ENCODE measurements around the gene FBXW11.

DNA sequence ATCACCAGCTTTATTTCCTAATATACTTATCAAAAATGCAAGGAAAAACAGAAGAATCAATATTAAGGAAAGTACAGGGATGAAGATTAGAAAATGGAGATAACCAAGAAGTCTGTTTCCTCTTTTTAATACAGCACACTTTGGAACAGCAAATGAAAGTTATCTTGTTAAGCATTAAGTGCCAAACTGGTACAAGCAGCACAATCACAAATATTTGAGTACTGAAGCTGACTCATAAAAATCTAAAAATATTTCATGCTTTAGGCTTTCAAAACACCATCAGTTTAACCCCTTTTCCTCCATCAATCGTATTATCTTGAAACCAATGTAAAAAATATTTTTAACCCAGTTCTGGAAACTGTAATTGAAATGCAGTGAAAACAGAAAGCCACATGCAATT is 2.7 kb downstream of the FBXW11 start:
- TF ChIP-seq, protein P1, sequence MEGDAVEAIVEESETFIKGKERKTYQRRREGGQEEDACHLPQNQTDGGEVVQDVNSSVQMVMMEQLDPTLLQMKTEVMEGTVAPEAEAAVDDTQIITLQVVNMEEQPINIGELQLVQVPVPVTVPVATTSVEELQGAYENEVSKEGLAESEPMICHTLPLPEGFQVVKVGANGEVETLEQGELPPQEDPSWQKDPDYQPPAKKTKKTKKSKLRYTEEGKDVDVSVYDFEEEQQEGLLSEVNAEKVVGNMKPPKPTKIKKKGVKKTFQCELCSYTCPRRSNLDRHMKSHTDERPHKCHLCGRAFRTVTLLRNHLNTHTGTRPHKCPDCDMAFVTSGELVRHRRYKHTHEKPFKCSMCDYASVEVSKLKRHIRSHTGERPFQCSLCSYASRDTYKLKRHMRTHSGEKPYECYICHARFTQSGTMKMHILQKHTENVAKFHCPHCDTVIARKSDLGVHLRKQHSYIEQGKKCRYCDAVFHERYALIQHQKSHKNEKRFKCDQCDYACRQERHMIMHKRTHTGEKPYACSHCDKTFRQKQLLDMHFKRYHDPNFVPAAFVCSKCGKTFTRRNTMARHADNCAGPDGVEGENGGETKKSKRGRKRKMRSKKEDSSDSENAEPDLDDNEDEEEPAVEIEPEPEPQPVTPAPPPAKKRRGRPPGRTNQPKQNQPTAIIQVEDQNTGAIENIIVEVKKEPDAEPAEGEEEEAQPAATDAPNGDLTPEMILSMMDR (IDR thresholded peaks at IDR 0.05 in 2 of 3, conservative IDR thresholded peaks at IDR 0.05 in 1 of 3; ENCODE audit: control insufficient read depth in 2 of 3, extremely low read depth in 1 of 3, insufficient read depth in 1 of 3, low read depth in 3 of 3, low read length in 3 of 3): no peak
- no peak for TF ChIP-seq TARDBP (IDR thresholded peaks at IDR 0.05; ENCODE audit: borderline replicate concordance)
- TF ChIP-seq, protein P2, sequence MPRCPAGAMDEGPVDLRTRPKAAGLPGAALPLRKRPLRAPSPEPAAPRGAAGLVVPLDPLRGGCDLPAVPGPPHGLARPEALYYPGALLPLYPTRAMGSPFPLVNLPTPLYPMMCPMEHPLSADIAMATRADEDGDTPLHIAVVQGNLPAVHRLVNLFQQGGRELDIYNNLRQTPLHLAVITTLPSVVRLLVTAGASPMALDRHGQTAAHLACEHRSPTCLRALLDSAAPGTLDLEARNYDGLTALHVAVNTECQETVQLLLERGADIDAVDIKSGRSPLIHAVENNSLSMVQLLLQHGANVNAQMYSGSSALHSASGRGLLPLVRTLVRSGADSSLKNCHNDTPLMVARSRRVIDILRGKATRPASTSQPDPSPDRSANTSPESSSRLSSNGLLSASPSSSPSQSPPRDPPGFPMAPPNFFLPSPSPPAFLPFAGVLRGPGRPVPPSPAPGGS (IDR thresholded peaks at IDR 0.05; ENCODE audit: borderline replicate concordance, insufficient read depth, low read depth, low read length, poor library complexity, severe bottlenecking): no peak
- TF ChIP-seq SP1 (IDR thresholded peaks at IDR 0.05; ENCODE audit: low read depth, low read length): no peak
